ENCODE results near the gene ZNF609.

Gene ZNF609

DNA sequence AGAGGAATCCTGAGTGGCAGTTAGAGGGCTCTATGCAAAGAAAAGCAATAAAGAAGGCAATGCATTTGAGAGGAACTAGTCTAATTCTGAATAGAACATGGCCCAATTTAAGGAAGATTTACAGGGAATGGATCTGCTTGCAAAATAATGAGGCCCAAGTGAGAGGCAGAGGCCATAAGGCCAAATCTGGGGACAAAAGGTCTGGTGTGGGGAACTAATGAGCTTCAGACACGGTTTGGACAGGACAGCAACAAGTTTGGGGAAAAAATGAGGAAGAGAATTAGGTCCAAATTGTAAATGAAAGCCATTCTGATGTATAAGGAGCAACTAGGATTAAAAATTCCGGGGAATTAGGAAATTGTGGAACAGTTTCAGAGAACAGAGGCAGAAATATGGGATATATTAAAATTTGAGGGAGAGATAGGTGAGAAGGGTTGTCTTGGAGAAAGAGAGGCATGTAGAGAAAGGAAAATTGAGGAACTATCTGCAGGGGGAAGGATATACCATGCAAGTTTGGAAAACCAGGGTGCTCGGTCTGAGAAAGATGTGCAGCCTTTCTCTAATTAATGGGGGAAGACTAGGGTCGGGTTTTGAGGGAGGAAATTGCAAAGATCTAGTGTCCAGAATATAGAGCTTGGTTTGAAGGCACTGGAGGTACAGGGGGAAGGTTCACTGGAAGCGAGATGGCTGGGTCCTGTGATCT is 241.3 kb downstream of the ZNF609 start:
- DNase-seq, result no peak

DNA sequence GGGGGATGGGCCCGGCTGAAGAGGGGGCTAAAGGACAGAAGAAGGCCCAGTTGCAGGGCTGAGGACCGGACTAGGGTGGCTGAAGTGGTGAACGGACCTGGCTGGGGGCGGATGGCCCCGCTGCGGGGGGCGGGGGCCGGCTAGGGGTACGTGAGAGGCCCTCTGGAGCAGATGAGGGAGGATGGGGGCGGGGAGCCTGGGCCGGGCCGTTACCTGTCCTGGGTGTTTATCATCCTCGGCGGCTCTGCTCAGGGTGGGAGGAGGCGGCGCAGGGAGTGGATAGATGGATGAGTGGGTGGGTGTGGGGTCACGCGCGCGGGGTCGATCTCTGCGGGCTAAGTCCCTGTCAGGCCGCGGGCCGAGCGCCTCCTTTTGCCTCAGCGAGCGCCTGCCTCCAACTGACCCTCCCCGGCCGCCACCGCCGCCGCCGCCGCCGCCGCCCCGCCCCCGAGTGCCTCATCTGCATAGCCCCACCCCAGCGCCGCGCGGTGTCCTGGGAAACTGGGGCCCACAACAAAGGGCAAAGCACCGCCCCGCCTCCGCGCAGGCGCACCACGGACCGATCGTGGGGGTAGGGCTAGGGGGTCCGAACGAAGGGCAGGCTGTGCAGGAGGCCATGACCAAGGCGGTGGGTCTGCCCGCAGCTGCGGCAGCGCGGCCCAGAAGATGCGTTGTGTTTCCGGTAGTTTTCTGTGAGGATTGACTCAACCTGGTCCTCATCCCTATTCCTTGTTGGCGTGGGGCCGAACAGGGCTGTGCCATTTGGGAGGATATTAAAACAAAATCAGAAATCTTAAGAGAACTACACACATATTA is 242.6 kb downstream of the ZNF609 start:
- DNase-seq, result peak; percentile 95

DNA sequence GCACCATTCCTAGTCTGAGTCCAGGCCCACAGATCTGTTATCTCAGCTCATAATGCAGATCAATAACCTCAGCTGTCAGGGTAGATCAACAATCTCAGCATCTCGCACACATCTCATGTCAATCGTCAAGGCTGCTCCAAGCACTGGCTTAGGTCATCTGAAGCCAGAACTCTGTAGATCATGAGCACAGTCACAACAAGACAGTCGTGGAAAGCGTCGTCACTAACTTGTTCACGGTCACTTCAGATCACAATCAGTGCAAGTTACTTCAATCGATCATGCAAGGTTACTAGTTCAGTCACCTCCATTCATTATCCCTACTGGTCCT is 243.2 kb downstream of the ZNF609 start:
- no peak for DNase-seq

DNA sequence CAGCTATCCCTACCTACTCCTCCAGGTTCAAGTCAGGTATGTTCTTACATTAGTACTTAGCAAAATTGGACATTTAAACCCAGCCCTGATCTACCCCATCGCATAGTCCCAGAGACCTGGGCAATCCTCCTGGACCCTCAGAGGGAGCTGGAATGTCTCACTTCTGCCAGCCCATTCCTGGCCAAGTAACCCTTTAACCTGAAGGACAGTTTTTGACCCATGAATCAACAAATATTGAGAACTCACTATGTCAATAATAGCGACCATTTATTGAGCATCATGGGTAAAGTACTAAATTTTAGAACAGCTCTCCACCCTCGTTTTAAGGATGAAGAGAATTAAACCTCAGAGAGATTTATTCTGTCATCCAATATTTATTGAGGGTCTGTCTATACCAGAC is 244.6 kb downstream of the ZNF609 start:
- DNase-seq, result no peak

DNA sequence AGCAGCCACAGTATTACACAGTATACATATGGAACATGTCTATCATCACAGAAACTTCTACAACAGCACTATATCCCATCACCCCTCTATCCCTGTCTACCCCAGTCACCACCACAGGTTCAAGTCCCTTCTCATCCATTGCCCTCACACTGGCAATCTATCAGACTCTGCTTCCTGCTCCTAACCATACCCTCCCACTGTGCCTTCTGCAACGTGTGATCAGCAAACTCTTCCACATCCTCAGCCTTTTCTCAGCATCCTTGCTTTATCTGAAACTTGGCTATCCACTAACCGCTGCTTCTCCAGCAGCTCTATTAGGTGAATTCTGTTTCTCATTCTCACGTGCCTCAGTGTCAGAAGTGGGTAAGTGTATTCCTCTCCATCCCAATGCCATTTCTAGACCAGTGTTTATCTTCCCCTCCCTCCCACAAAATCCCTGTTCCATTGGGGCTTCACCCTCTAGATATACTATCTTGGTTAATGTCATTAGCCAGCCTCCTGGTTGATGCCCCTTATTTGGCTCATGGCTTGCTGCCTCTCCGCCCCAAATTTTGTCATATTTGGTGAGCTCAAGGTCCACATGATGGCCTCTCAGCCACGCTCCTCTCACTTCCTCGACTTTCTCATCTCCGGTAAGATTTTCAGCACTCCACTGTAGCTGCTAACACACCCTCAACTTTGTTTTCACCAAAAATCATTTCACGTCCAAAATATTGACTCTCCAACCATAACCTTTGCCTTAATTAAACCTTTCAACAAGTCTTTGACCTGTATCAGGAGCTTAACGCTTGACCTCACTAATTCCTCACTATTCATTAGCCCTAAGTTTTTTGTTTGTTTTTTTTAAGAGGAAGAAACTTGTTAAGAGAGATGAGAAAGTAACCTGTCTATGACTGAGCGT is 245.9 kb downstream of the ZNF609 start:
- DNase-seq, result no peak

DNA sequence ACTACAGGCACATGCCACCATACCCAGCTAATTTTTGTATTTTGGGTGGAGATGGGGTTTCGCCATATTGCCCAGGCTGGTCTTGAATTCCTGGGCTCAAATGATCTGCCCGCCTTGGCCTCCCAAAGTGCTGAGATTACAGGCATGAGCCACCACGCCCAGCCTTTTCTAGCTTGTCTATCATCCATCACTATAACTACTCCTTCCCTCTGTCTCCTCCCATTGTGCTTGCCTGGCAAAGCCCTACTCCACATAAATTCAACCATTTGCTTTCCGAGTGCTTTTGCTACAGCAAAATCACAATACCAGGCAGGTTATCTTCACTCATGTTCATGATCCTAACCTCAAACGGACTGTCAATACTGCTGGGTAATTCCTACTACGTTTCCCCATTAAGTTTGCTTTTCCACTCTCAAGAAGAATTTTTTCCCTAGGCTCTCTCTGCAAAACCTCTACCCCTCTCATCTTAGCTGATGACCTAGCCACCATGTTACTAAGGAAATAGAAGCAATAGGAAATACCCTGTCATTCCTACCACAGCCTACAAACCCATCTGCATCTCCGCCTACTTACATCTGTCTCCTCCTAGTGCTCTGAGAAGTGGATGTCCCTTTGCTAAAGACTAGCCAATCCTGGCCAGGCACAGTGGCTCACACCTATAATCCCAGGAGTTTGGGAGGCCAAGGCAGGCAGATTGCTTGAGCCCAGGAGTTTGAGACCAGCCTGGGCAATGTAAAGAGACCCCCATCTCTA is 250.5 kb downstream of the ZNF609 start:
- no peak for DNase-seq

DNA sequence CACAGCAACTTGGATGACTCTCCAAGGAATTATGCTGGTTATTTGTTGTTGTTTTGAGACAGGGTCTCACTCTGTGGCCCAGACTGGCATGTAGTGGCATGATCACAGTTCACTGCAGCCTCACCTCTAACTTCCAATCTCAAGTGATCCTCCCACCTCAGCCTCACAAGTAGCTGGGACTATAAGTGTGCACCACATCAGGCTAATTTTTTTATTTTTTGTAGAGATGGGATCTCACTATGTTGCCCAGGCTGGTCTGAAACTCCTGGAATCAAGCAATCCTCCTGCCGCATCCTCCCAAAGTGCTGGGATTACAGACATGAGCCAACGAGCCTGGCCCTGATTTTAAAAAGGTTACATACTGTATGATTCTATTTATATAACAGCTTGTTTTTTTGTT is 252.0 kb downstream of the ZNF609 start:
- no peak for DNase-seq

DNA sequence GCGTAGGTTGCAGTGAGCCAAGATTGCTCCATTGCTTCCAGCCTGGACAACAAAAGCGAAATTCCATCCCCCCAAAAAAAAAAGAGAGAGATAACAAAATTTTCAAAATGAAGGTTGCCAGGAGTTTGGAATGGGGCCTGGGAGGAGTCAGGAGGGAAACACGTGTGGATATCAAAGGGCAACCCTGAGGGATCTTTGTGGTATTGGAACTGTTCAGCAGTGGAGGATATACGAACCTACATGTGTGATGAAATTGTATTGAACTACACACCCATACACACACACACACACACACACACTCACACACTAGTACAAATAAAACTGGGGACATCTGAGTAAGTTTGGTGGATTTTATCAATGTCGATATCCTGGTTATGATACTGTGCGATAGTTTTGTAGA is 253.2 kb downstream of the ZNF609 start:
- DNase-seq, result no peak

DNA sequence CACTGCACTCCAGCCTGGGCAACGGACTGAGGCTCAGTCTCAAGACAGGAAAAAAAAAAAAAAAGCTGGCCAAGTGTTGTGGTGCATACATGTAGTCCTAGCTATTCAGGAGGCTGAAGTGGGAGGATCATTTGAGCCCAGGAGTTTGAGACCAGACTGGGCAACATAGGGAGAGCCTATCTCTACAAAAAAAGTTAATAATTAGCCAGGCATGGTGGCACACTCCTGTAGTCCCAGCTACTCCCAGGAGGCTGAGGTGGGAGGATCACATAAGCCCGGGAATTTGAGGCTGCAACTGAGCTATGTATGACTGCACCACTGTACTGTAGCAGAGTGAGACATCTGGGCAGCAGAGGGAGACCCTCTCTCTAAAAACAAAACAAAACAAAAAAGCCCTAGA is 256.1 kb downstream of the ZNF609 start:
- DNase-seq, result no peak

DNA sequence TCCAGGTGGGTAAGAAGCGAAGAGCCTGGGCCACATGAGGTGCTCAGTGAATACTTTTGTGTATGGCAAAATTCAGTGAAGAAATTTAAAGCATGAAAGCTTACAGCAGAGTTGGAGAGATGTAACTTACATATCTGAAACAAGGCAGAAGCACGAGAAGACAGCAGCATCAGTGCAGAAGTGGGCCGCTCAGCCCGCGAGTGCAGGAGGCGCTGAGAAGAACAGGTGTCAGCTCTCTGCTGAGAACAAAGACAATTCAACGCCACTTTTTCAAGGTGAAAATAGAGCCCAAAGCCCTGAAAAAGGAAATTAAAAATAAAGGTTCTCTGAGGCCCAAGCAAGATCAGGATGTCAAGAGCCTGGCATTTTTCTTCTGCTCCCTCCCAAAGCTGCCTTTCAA is 256.8 kb downstream of the ZNF609 start:
- DNase-seq, result no peak

DNA sequence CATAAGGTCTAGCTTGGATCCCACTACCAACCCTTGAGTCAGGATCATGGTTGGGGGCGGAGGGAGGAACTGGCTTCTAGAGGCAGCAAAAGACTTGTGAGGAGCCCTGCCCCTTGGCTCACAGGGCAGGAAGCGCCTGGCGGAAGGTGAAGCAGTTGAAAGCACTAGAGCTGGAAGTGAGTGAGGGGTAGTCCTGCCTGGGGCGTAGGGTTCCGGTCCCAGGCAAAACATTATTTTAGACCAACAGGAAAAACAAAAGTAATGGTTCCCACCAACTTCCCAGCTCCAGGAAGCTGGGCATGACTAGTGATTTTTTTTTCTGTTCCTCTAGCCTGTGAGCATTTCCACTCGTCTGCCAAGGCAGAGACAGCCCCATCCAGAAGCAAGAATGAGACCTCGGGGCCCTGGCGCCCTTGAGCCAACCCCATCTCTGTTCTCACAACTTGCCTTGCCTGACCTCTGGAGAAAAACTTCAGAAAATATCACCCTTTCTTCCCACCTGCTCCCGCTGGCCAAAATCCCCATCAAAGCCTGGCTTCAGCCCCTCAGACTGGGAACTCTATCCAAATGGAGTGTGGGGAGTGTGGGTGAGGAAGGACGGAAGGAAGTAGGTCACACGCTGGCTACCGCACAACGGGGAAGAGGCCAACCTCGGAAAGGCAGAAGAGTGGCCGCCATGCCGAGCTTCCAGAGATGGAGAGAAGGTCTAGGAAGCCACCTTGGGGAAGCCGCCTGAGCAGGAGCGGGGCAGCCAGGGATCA is 257.5 kb downstream of the ZNF609 start:
- no peak for DNase-seq

DNA sequence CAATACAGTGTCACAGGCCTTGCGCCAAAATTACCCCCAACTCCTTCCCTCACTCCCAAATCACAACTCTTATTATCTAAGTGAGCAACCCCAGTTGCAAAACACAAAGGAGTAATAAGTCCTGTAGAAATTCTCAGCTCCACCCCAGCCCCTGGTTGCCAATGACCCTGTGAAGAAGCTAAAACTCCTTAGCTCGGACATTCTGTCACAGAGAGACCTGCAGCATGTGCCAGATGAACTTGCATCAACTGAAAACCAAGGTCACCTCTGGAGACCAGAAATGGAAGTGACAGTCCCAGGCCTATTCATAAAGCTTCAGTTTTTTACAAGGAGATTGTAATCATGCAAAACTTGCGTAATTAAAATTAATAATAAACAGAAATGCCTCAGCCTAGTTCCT is 259.8 kb downstream of the ZNF609 start:
- no peak for DNase-seq

DNA sequence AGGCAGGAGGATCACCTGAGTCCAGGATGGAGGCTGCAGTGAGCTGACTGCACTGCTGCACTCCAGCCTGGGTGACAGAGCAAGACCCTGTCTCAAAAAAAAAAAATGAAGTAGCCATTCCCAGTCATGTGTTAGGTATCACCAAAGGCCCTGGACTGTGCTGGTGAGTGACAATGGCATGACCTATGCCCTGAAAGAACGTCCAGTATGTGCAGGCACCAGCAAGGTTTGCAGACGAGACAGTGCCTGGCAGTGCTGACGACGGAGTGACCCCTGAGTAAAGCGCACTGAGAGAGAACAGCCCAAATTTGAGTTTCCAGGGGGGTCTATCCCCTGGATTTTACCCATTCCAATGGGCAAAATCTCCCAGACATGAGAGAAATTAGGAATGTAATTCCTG is 269.8 kb downstream of the ZNF609 start:
- no peak for DNase-seq

DNA sequence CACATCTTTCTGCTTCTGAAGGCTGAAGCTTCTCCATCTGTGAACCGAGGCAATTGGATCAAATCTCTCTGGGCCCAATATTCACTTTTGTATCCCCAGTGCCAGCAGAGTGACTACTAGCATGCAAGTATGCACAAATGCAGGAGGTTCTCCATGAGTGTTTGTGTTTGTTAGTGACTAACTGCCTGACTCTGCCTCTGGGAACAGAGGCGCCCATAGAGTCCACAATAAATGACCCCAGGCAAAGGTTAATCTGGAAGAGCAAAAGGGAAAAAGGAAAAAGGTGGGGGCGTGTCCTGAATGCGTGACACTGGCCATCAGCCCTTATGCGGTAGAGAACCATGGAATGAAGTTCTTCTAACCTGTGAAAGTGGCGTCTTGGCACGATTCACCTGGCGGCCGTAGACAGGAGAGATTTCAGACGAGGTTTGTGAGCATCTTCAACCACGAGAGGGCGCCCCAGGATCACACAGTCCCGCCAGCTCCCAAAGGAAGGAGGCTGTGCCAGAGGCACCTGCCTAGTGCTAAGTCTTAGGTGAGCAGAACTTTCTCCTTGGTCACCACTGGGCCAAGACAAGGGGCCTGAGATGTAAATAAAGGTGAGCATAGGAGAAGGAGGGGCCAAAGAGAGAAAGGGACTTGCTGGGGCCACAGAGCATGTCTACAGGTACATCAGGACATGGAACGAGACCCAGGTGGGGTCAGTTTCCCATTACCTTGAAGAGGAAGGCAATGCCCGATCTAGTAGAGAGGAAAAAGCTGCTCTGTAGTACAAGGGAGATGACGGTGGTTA is 270.8 kb downstream of the ZNF609 start:
- DNase-seq, result peak; percentile 86

DNA sequence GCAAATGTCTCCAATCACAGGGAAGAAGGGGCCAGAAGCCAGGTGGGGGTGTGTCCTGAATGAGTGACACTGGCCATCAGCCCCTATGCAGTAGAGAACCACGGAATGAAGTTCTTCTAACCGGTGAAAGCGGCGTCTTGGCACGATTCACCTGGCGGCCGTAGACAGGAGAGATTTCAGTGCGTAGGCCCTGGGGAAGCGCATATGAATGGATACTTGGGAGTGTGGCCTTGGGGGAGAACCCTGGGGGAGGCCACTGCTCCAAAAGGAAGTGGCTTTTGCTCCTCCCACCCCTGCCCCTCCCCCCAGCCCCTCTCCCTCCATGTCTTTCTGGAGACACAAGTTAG is 271.4 kb downstream of the ZNF609 start:
- no peak for DNase-seq

DNA sequence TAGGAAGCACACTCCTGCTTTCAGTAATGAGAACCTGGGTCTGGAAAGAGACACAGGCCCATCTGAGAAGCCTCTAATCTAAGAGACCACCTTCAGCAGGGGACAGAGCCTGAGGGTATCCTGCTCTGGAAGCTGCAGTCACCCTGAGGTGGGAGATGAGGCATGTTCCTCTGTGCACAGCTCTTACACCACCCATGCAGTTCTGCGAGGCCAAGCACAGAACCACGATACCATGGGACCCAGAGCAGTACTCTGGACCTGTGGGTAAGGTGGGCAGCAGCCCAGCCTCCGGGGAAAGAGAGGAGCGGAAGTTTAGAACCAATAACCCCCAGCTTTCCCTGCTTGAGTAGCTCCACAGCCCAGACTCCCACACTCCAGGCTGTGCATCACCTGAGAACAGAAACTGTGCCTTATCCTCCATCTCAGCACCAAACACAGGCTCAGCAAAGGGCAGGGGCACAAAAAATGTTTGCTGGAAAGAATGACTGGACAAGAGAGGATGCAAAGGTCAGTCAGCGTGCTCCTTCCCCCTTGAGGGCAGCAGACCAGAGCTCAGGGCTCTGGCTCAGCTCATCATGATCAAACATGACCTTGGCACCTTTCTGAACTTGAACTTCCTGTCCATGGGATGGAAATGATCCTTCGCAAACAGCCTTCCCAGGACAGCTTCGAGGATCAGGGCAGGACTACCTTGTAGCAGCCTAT is 271.9 kb downstream of the ZNF609 start:
- no peak for DNase-seq

All from activated naive CD4-positive, alpha-beta T cell treated with Interleukin-2 at 50 U/mL for 16 hours (primary cell).